IMR-90 (cell line): ENCODE results near the gene DAGLA. TPM values are rescaled to one million over a fixed set of nuclear protein-coding genes. Genes with fewer than 3 reads are reported as not detected.

Experiments used
- ATAC-seq: fragments of 200-7000 bp; cut with Tn5 transposase; 2 replicates; pipeline ENCODE4 v1.9.1; 2020; ENCODE audit warnings: low read depth, mild to moderate bottlenecking, moderate library complexity
- BruUV-seq: library from RNA; stranded (reverse); fragments of 400-500 nt; replicated peaks from 2 replicates; lab custom pipeline; 2021; lab: Mats Ljungman, UMichigan
- CTCF ChIA-PET: fragments of 300-600 bp; formaldehyde crosslinking; extraction: SDS; loops from one replicate; lab custom pipeline; 2021; ENCODE audit warnings: antibody characterized with exemption; lab: Yijun Ruan, JAX
- POLR2A ChIA-PET: fragments of 300-600 bp; sonication (Branson Sonifier 250); formaldehyde crosslinking; loops from one replicate; lab custom pipeline; 2022; ENCODE audit warnings: antibody characterized with exemption; ENCODE audit not compliant: unreplicated experiment; lab: Charles Lee
- DNase-seq: peaks from one replicate; pipeline ENCODE4 v3.0.0; 2013
- H2AFZ ChIP-seq: replicated peaks from 2 replicates; pipeline ENCODE3; 2013; ENCODE audit warnings: low read length, mild to moderate bottlenecking; ENCODE audit not compliant: poor library complexity
- H2AK5ac ChIP-seq: 2 replicates; pipeline ENCODE4 v1.6.1; 2013; ENCODE audit warnings: low read depth, low read length, inconsistent platforms
- H2AK9ac ChIP-seq: replicated peaks from 2 replicates; pipeline ENCODE3; 2013; ENCODE audit warnings: mild to moderate bottlenecking, low read depth, low read length, moderate library complexity; ENCODE audit not compliant: poor library complexity
- H2BK120ac ChIP-seq: 2 replicates; pipeline ENCODE4 v1.6.1; 2013; ENCODE audit warnings: low read depth, low read length, inconsistent platforms
- H2BK15ac ChIP-seq: 3 replicates; pipeline ENCODE4 v1.6.1; 2013; ENCODE audit warnings: low read depth, low read length, inconsistent platforms
- H2BK20ac ChIP-seq: 2 replicates; pipeline ENCODE4 v1.6.1; 2013; ENCODE audit warnings: low read depth, mild to moderate bottlenecking, inconsistent platforms, low read length, moderate library complexity
- H2BK5ac ChIP-seq: 2 replicates; pipeline ENCODE4 v1.6.1; 2013; ENCODE audit warnings: mild to moderate bottlenecking, low read depth, low read length, inconsistent platforms; ENCODE audit not compliant: poor library complexity, severe bottlenecking
- H3K14ac ChIP-seq: replicated peaks from 2 replicates; pipeline ENCODE4 v1.6.1; 2013; ENCODE audit warnings: low read depth, low read length, inconsistent platforms
- H3K18ac ChIP-seq: 2 replicates; pipeline ENCODE4 v1.6.1; 2013; ENCODE audit warnings: low read depth, low read length, control low read depth
- H3K23ac ChIP-seq: 2 replicates; pipeline ENCODE4 v1.6.1; 2013; ENCODE audit warnings: low read depth, low read length, inconsistent platforms
- H3K27ac ChIP-seq: 2 replicates; pipeline ENCODE4 v1.5.1; 2013; ENCODE audit warnings: mild to moderate bottlenecking, control low read depth, low read length; ENCODE audit not compliant: insufficient read depth
- H3K27me3 ChIP-seq: 2 replicates; pipeline ENCODE4 v1.6.1; 2013; ENCODE audit warnings: low read length; ENCODE audit not compliant: control insufficient read depth, insufficient read depth
- H3K36me3 ChIP-seq: 2 replicates; pipeline ENCODE4 v1.6.1; 2013; ENCODE audit warnings: low read length, mixed read lengths; ENCODE audit not compliant: control insufficient read depth, insufficient read depth
- H3K4ac ChIP-seq: 2 replicates; pipeline ENCODE4 v1.6.1; 2013; ENCODE audit warnings: low read depth, low read length, inconsistent platforms
- H3K4me1 ChIP-seq: 2 replicates; pipeline ENCODE4 v1.6.1; 2013; ENCODE audit warnings: low read length, mixed read lengths; ENCODE audit not compliant: control insufficient read depth, insufficient read depth
- H3K4me2 ChIP-seq: 2 replicates; pipeline ENCODE4 v1.6.1; 2013; ENCODE audit warnings: low read depth, mild to moderate bottlenecking, control low read depth, low read length, moderate library complexity
- H3K4me3 ChIP-seq: 2 replicates; pipeline ENCODE4 v1.5.1; 2013; ENCODE audit warnings: low read depth, mild to moderate bottlenecking, control low read depth, low read length, moderate library complexity; ENCODE audit not compliant: insufficient read depth
- H3K56ac ChIP-seq: 2 replicates; pipeline ENCODE4 v1.6.1; 2013; ENCODE audit warnings: low read length, inconsistent platforms; ENCODE audit not compliant: insufficient read depth; ENCODE audit errors: extremely low read depth
- H3K79me1 ChIP-seq, 2 experiments: 2 replicates each; pipeline ENCODE4 v1.6.1; 2013; ENCODE audit warnings: low read length in 2 of 2, inconsistent platforms in 1 of 2, low read depth in 1 of 2
- H3K9ac ChIP-seq: 2 replicates; pipeline ENCODE4 v1.6.1; 2013; ENCODE audit warnings: low read depth, low read length, control low read depth
- H3K9me1 ChIP-seq: 2 replicates; pipeline ENCODE4 v1.6.1; 2013; ENCODE audit warnings: low read length, inconsistent platforms; ENCODE audit not compliant: insufficient read depth
- H3K9me3 ChIP-seq: 2 replicates; pipeline ENCODE4 v1.6.1; 2013; ENCODE audit warnings: low read length; ENCODE audit not compliant: control insufficient read depth, insufficient read depth
- H4K20me1 ChIP-seq: 2 replicates; pipeline ENCODE4 v1.6.1; 2013; ENCODE audit warnings: low read length, inconsistent platforms; ENCODE audit not compliant: insufficient read depth
- H4K5ac ChIP-seq: 2 replicates; pipeline ENCODE4 v1.6.1; 2013; ENCODE audit warnings: mild to moderate bottlenecking, low read depth, low read length, control low read depth
- H4K8ac ChIP-seq, 2 experiments: 2 replicates each; pipeline ENCODE4 v1.6.1; 2013; ENCODE audit warnings: low read depth in 2 of 2, low read length in 2 of 2, control low read depth in 1 of 2, inconsistent platforms in 1 of 2
- H4K91ac ChIP-seq: 2 replicates; pipeline ENCODE4 v1.6.1; 2013; ENCODE audit warnings: low read depth, low read length, inconsistent platforms; ENCODE audit not compliant: insufficient read depth
- BHLHE40 ChIP-seq: fragments of 150-350 bp; IDR thresholded peaks from 2 replicates; pipeline ENCODE4 v1.6.1; 2016; ENCODE audit warnings: mild to moderate bottlenecking, low read depth, low read length
- CEBPB ChIP-seq: IDR thresholded peaks from 2 replicates; pipeline ENCODE4 v1.6.1; 2012; ENCODE audit warnings: low read depth, low read length, improper control_type of control experiment
- CHD1 ChIP-seq: IDR thresholded peaks from 2 replicates; pipeline ENCODE4 v1.6.1; 2012; ENCODE audit warnings: low read depth, low read length, improper control_type of control experiment
- ELK1 ChIP-seq: fragments of 150-350 bp; IDR thresholded peaks from 2 replicates; pipeline ENCODE4 v1.6.1; 2016; ENCODE audit warnings: low read depth, mild to moderate bottlenecking, low read length, moderate library complexity, borderline replicate concordance
- FOS ChIP-seq: fragments of 150-350 bp; IDR thresholded peaks from 2 replicates; pipeline ENCODE4 v1.6.1; 2016; ENCODE audit warnings: low read depth, low read length
- MAFK ChIP-seq: IDR thresholded peaks from 2 replicates; pipeline ENCODE4 v1.6.1; 2012; ENCODE audit warnings: low read depth, low read length, improper control_type of control experiment
- MXI1 ChIP-seq: IDR thresholded peaks from 2 replicates; pipeline ENCODE4 v1.6.1; 2012; ENCODE audit warnings: low read depth, mild to moderate bottlenecking, low read length, moderate library complexity, borderline replicate concordance
- NFE2L2 ChIP-seq: fragments of 150-350 bp; IDR thresholded peaks from 2 replicates; pipeline ENCODE4 v1.6.1; 2016; ENCODE audit warnings: low read depth, mild to moderate bottlenecking, low read length
- POLR2A ChIP-seq: IDR thresholded peaks from 2 replicates; pipeline ENCODE4 v1.6.1; 2012; ENCODE audit warnings: mild to moderate bottlenecking, low read depth, low read length
- RAD21 ChIP-seq: IDR thresholded peaks from 2 replicates; pipeline ENCODE4 v1.6.1; 2012; ENCODE audit warnings: low read length, improper control_type of control experiment
- RCOR1 ChIP-seq: IDR thresholded peaks from 2 replicates; pipeline ENCODE4 v1.6.1; 2012; ENCODE audit warnings: mild to moderate bottlenecking, low read length, improper control_type of control experiment; ENCODE audit not compliant: insufficient replicate concordance
- RFX5 ChIP-seq: IDR thresholded peaks from 2 replicates; pipeline ENCODE4 v1.8.0; 2012; ENCODE audit warnings: low read depth, mild to moderate bottlenecking, low read length, moderate library complexity
- SMC3 ChIP-seq: fragments of 150-350 bp; IDR thresholded peaks from 2 replicates; pipeline ENCODE4 v1.6.1; 2016; ENCODE audit warnings: low read depth, mild to moderate bottlenecking, antibody characterized with exemption, low read length, moderate library complexity
- USF2 ChIP-seq: fragments of 150-350 bp; IDR thresholded peaks from 2 replicates; pipeline ENCODE4 v1.6.1; 2017; ENCODE audit warnings: mild to moderate bottlenecking, antibody characterized with exemption, low read length, low read depth
- WGBS, 2 experiments: methylation state at CpG; one replicate each; pipeline versions ENCODE4 v1.1.5 to v1.1.7; 2013; ENCODE audit warnings: missing lambda C conversion rate in 2 of 2; ENCODE audit not compliant: insufficient read length in 1 of 2; ENCODE audit errors: extremely low coverage in 2 of 2; 5-methylcytosine and 5-hydroxymethylcytosine counted together
- dilution Hi-C: fragments of 300-500 bp; cut with HindIII; formaldehyde crosslinking; loops from one replicate; pipeline ENCODE4 v1.14.3; 2018; ENCODE audit warnings: low sequenced_read_pairs; ENCODE audit not compliant: unreplicated experiment
- in situ Hi-C: fragments of 300-500 bp; cut with MboI; formaldehyde crosslinking; loops from 3 replicates; pipeline ENCODE4 v1.14.3; 2019; ENCODE audit warnings: low sequenced_read_pairs, inconsistent platforms, mixed read lengths
- intact Hi-C: fragments of 100-400 bp; cut with micrococcal nuclease; formaldehyde crosslinking; loops from 2 replicates; pipeline ENCODE4 v1.10.0; 2022
- polyA plus RNA-seq, 3 experiments: library from polyadenylated mRNA; depleted of rRNA; stranded (reverse); fragments of >200 nt; gene quantifications; 2 replicates each; pipeline ENCODE4 v1.2.3, GENCODE V29; 2012; ENCODE audit warnings: low replicate concordance in 1 of 3
- total RNA-seq: library from RNA; depleted of rRNA; stranded (reverse); fragments of >200 nt; gene quantifications from 2 replicates; pipeline ENCODE4 v1.2.3, GENCODE V29; 2012

The DAGLA gene
- total and polyA plus RNA-seq, 2 of the 4 experiments (the other 2 are of a cell fraction), result 0.90 to 3.8 TPM

- Histone ChIP-seq H3K9me1 (no peaks in the 10 kb centered on the region), H2AFZ (no peak overlapping the region), H4K8ac (no peak overlapping the region; a peak in 1 of 4 replicates), H3K18ac (peak overlapping the region; percentile 75; the same call in 1 of the 2 replicates), H3K27ac (peak overlapping the region; percentile 59; the same call in 1 of the 2 replicates), H3K9me3 (no peaks in the 10 kb centered on the region), H3K4me1 (peaks cover 7% of the 10 kb centered on the region; the same call in 1 of the 2 replicates), H4K91ac (peak overlapping the region; percentile 9; the same call in 1 of the 2 replicates), H2BK5ac (no peak overlapping the region), H3K9ac (no peak overlapping the region), H3K4me2 (no peak overlapping the region), H2BK120ac (peak overlapping the region; percentile 62), H2BK15ac (no peak overlapping the region; the same call in 2 of the 3 replicates), H3K4ac (0 out of 2 replicates have a peak overlapping the region, but pooled peaks have one; percentile 7), H2AK5ac (no peak overlapping the region), H3K36me3 (no peaks in the 10 kb centered on the region), H3K23ac (no peak overlapping the region), H3K14ac (no peak overlapping the region), H3K4me3 (no peak overlapping the region), H3K79me1 (no peaks in the 10 kb centered on the region), H2BK20ac (peak overlapping the region; percentile 52; the same call in 1 of the 2 replicates), H3K56ac (no peak overlapping the region), H4K20me1 (no peaks in the 10 kb centered on the region), H3K27me3 (peaks cover 16% of the 10 kb centered on the region), H4K5ac (peak overlapping the region; percentile 60; the same call in 1 of the 2 replicates), H2AK9ac (no peak overlapping the region)
- 43% methylated on average over 3 of the region's 7 CpGs; no CpG with 5 or more reads in 1 of the 2 experiments for WGBS, 2 experiments
- ChIA-PET CTCF (interaction anchor here (3.8 kb wide), 1 partner anchor 193 kb away, joined by 21 read pairs; no protein-coding TSS in a partner anchor), POLR2A (interaction anchor here (0.6 kb wide), 1 partner anchor 164 kb away, joined by 4 read pairs; no protein-coding TSS in a partner anchor)
- no TSS peak for BruUV-seq
- intact Hi-C loops (loop anchor here (2.0 to 10.0 kb wide), 2 partner anchors 59 to 305 kb away; partner anchors contain the start of genes DDB1, SYT7 and TKFC), dilution Hi-C loops (no loop called here), in situ Hi-C loops (loop anchor here (5.0 kb wide), 2 partner anchors 163 to 193 kb away; no protein-coding TSS in a partner anchor)
- ATAC-seq (peak; percentile 59), DNase-seq (peak; percentile 31)
- no peak for TF ChIP-seq FOS
- TF ChIP-seq CHD1, result no peak
- no peak for TF ChIP-seq ELK1
- TF ChIP-seq BHLHE40, result no peak
- TF ChIP-seq SMC3, result no peak
- no peak for TF ChIP-seq MXI1
- TF ChIP-seq RCOR1, result no peak
- TF ChIP-seq CEBPB, result no peak
- no peak for TF ChIP-seq POLR2A
- no peak for TF ChIP-seq RAD21
- no peak for TF ChIP-seq USF2
- TF ChIP-seq RFX5, result no peak
- no peak for TF ChIP-seq MAFK
- TF ChIP-seq NFE2L2, result no peak
These were observed 40.3 kb upstream of the DAGLA start for GRCh38 chr11:61639816-61640443.
